Right atrium auricular region (tissue), 2 donors: ENCODE results near the gene FARS2. TPM values are rescaled to one million over a fixed set of nuclear protein-coding genes. Genes with fewer than 3 reads are reported as not detected.

Experiments used
- DNase-seq: peaks from one replicate; pipeline ENCODE4 v3.0.0-alpha.2; 2019; ENCODE audit warnings: low spot score
- H3K27ac ChIP-seq, 2 donors: fragments of 200-600 bp; sonication (generic); 1 replicate in 1 of 2; 2 replicates in 1 of 2; pipeline ENCODE4 v1.5.1; 2016 to 2019
- H3K27me3 ChIP-seq, 2 donors: fragments of 200-600 bp; sonication (generic); one replicate each; pipeline versions ENCODE4 v1.5.1 to v1.6.0; 2017 to 2019
- H3K36me3 ChIP-seq: fragments of 200-600 bp; sonication (generic); one replicate; pipeline ENCODE4 v1.5.1; 2016
- H3K4me1 ChIP-seq, 2 donors: fragments of 200-600 bp; sonication (generic); one replicate each; pipeline versions ENCODE4 v1.5.1 to v1.6.0; 2017 to 2019
- H3K4me3 ChIP-seq, 2 donors: fragments of 200-600 bp; sonication (generic); 1 replicate in 1 of 2; 2 replicates in 1 of 2; pipeline ENCODE4 v1.5.1; 2017 to 2019; ENCODE audit warnings: mild to moderate bottlenecking in 1 of 2, moderate library complexity in 1 of 2
- H3K9me3 ChIP-seq, 2 donors: fragments of 200-600 bp; sonication (generic); one replicate each; pipeline ENCODE4 v1.5.1; 2019
- CTCF ChIP-seq, 2 donors: fragments of 200-600 bp; sonication (generic); IDR thresholded peaks; one replicate each; pipeline ENCODE4 v1.5.1; 2019; ENCODE audit warnings: antibody characterized with exemption in 2 of 2
- total RNA-seq, 2 donors: library from RNA; depleted of rRNA; stranded (reverse); fragments of >200 nt; gene quantifications; one replicate each; pipeline ENCODE4 v1.1.0, GENCODE V29; 2016

The FARS2 gene
- total RNA-seq, 2 donors from 2014 or later = 9.4 to 15.0 TPM

- H3K36me3 ChIP-seq = no peaks in the 10 kb centered on the region
- no peak overlapping the region for H3K4me3 ChIP-seq
- H3K9me3 ChIP-seq = peaks cover 0 to 15% of the 10 kb centered on the region in 2 donors
- H3K27ac ChIP-seq = no peak overlapping the region
- no peaks in the 10 kb centered on the region for H3K4me1 ChIP-seq
- no peaks in the 10 kb centered on the region for H3K27me3 ChIP-seq
- DNase-seq = no peak
- TF ChIP-seq CTCF (IDR thresholded peaks at IDR 0.05) = no peak
Measured at GRCh38 chr6:5552243-5552642, 290.9 kb downstream of the FARS2 start.

GRCh38 chr6:5553767-5554166 lies 292.5 kb downstream of the FARS2 start:
- no peaks in the 10 kb centered on the region for H3K36me3 ChIP-seq
- no peaks in the 10 kb centered on the region for H3K27me3 ChIP-seq
- no peak for TF ChIP-seq CTCF (IDR thresholded peaks at IDR 0.05)
- DNase-seq = no peak
- H3K27ac ChIP-seq = no peak overlapping the region
- H3K9me3 ChIP-seq = peaks cover 0 to 15% of the 10 kb centered on the region in 2 donors
- no peak overlapping the region for H3K4me3 ChIP-seq
- no peaks in the 10 kb centered on the region for H3K4me1 ChIP-seq

GRCh38 chr6:5554226-5554625 lies 292.9 kb downstream of the FARS2 start:
- Histone ChIP-seq H3K27me3 (no peaks in the 10 kb centered on the region), H3K36me3 (no peaks in the 10 kb centered on the region), H3K4me1 (no peaks in the 10 kb centered on the region), H3K9me3 (peaks cover 0 to 15% of the 10 kb centered on the region in 2 donors), H3K27ac (no peak overlapping the region), H3K4me3 (no peak overlapping the region)
- DNase-seq = no peak
- no peak for TF ChIP-seq CTCF (IDR thresholded peaks at IDR 0.05)

- Histone ChIP-seq H3K27me3 (no peaks in the 10 kb centered on the region), H3K36me3 (no peaks in the 10 kb centered on the region), H3K4me1 (no peaks in the 10 kb centered on the region), H3K4me3 (no peak overlapping the region), H3K9me3 (peaks cover 0 to 3% of the 10 kb centered on the region in 2 donors), H3K27ac (no peak overlapping the region)
- no peak for TF ChIP-seq CTCF (IDR thresholded peaks at IDR 0.05)
- DNase-seq = no peak
Measured at GRCh38 chr6:5556011-5556410, 294.7 kb downstream of the FARS2 start.

- no peak overlapping the region for H3K4me3 ChIP-seq
- DNase-seq = no peak
- no peaks in the 10 kb centered on the region for H3K27me3 ChIP-seq
- no peak for TF ChIP-seq CTCF (IDR thresholded peaks at IDR 0.05)
- no peak overlapping the region for H3K27ac ChIP-seq
- no peaks in the 10 kb centered on the region for H3K36me3 ChIP-seq
- no peaks in the 10 kb centered on the region for H3K9me3 ChIP-seq
- no peaks in the 10 kb centered on the region for H3K4me1 ChIP-seq
Measured at GRCh38 chr6:5557506-5557905, 296.2 kb downstream of the FARS2 start.

GRCh38 chr6:5559651-5560050 lies 298.3 kb downstream of the FARS2 start:
- TF ChIP-seq CTCF (IDR thresholded peaks at IDR 0.05) = no peak
- H3K4me1 ChIP-seq = no peaks in the 10 kb centered on the region
- no peak for DNase-seq
- no peaks in the 10 kb centered on the region for H3K27me3 ChIP-seq
- no peak overlapping the region for H3K27ac ChIP-seq
- no peaks in the 10 kb centered on the region for H3K36me3 ChIP-seq
- H3K9me3 ChIP-seq = no peaks in the 10 kb centered on the region
- H3K4me3 ChIP-seq = no peak overlapping the region
